GM12892 (cell line): ENCODE results near the gene ACAP1.

Source experiments
- DNase-seq: peaks from one replicate; pipeline ENCODE4 v3.0.0; 2011; ENCODE audit not compliant: insufficient read length
- FAIRE-seq: peaks from 2 replicates; lab custom pipeline; 2011; peaks lifted over from hg19 to GRCh38; lab: Jason Lieb, UNC
- POLR2A ChIP-seq: IDR thresholded peaks from 2 replicates; pipeline ENCODE4 v1.6.1; 2011; ENCODE audit warnings: low read depth, low read length, control low read depth
- POLR2AphosphoS5 ChIP-seq: IDR thresholded peaks from 2 replicates; pipeline ENCODE4 v1.6.1; 2011; ENCODE audit warnings: low read depth, low read length, control low read depth
- TAF1 ChIP-seq: IDR thresholded peaks from 2 replicates; pipeline ENCODE4 v1.6.1; 2011; ENCODE audit warnings: low read depth, mild to moderate bottlenecking, control low read depth, low read length, borderline replicate concordance

Gene ACAP1

GRCh38 chr17:7313088-7313889, 23.0 kb upstream of the ACAP1 start:
- DNase-seq, result peak; percentile 19
- TF ChIP-seq TAF1 (no peak), POLR2AphosphoS5 (peak; percentile 94), POLR2A (peak; percentile 78)
- FAIRE-seq, result no peak

DNA sequence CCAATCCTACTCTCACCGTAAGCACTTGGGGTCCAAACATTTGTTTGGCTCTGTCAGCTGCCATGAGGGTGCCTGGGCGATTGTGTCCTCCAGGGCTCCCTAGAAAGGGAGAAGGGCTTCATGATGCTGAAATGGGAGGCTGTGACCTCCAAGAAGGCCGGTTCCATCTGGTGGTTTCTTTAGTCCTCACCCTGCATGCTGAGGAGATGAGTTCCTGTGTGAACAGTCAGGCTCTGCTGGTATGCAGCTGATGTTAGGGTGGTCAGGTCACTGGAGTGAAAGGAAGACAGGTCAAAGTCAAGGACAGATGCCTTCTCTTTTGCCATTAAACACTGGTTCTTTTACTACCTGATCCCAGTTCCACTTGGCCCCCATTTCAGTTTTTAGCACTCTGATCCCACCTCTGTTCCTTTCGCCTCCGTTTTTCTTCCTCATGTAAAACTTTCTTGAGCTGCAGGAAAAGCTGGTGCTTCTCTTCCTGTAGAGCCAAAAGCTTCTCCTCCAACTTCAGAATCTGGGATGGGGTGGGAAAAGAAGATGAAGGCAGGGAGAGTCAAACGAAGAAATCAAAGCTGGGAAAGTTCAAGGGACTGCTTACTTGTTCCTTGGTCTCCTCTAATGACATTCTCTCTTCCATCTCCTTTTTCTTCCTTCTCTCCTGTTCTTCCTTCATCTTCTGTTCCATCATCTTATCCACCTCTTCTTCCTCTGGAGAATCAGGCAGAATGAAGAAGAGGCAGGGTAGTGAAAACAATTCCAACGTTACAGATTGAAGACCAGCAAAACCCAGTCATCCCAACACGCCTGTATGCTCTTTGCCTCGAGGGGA, 22.2 kb upstream of the ACAP1 start:
- peak; percentile 6 for DNase-seq

DNA sequence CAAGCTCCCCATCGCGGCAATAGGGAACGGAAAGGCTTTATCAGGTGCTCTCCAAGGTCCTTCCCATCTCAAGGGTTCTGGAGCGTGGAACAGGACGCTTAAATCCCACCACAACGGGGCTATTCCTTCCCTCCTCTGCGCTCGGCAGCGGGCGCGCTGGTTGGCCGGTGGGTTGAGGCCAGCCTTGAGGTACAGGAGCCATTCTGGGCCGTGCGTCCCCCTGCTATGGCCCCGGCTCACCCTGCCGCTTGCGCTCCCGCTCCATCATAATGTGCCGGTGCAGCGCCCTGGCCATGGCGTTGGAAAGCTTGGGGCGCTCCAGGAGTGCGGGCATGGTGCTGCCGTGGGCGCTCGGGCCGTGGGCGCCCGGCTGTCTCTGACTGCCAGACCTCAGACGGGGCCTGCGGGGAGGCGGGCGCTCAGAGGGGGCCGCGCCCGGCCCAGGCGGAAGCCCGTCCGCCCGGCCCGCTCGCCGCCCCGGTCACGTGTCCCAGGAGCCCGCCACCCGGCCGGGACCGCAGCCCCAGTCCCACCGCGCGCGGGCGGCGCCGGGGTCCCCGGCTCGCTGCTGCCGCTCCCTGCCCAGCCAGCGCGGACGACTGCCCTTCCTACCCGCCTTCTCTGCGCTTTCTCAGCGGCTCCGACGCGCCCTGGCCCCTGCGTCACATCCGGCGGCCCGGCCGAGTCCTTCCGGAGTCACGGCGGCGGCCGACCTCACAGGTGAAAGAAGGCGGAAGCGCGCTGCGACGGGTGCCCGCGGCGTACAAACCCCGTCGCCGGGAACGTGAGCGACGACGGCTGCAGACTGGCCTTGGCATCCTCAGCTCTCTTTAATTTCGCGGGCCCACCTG, 21.4 kb upstream of the ACAP1 start, which contains the start of gene GPS2:
Gene GPS2, minus strand, starts transcription at position 642 of the 851 bp plus-strand sequence. Its CDS starts 308 bp downstream, at position 334.
- FAIRE-seq (peak; percentile 99), DNase-seq (peak; percentile 99)
- TF ChIP-seq POLR2AphosphoS5 (peak; percentile 60), TAF1 (peak; percentile 52; the same call in 1 of the 2 replicates), POLR2A (peak; percentile 81; the same call in 1 of the 2 replicates)

More for the DNA sequence above, 22.2 kb upstream of the ACAP1 start:
- FAIRE-seq, result peak; percentile 17
- TF ChIP-seq POLR2A, result peak; percentile 65
- TF ChIP-seq TAF1, result no peak
- peak; percentile 11; the same call in 1 of the 2 replicates for TF ChIP-seq POLR2AphosphoS5

DNA sequence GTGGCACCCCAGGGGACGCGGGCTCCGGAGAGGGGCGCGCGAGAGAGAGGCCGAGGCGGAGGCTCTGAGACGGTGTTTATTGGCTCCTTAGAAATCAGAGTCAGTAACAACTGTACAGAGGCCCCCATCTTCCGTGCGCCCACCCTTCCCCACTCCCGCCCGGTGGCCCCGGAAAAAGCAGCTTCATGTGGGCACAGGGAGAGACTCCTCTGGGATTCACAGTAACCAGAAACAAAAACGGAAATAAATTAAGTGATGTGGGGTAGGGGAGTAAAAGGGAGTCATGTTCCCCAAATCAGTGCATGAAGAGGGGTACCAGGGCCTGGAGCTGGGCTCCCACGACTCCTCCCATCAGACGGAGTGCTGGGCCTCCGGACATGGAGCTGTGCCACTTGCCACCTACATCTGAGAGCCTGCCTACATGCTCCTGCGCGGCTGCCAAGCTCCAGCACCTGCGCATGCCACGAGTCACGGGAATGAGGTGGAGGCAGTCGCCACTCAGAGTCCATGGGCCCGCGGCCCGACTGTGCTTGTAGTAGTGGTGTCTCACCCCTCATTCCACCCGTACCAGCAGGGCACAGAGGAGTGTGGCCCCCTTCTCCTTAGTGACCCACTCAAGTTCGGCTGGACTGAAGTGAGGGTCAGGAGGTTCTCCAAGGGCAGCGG, 20.6 kb upstream of the ACAP1 start:
- DNase-seq (no peak), FAIRE-seq (no peak)
- no peak for TF ChIP-seq POLR2AphosphoS5
- TF ChIP-seq POLR2A, result no peak
- no peak for TF ChIP-seq TAF1

- no peak for TF ChIP-seq POLR2AphosphoS5
- no peak for TF ChIP-seq TAF1
- TF ChIP-seq POLR2A, result no peak
- no peak for FAIRE-seq
- no peak for DNase-seq
Measured at GRCh38 chr17:7317161-7317803, 19.0 kb upstream of the ACAP1 start.

DNA sequence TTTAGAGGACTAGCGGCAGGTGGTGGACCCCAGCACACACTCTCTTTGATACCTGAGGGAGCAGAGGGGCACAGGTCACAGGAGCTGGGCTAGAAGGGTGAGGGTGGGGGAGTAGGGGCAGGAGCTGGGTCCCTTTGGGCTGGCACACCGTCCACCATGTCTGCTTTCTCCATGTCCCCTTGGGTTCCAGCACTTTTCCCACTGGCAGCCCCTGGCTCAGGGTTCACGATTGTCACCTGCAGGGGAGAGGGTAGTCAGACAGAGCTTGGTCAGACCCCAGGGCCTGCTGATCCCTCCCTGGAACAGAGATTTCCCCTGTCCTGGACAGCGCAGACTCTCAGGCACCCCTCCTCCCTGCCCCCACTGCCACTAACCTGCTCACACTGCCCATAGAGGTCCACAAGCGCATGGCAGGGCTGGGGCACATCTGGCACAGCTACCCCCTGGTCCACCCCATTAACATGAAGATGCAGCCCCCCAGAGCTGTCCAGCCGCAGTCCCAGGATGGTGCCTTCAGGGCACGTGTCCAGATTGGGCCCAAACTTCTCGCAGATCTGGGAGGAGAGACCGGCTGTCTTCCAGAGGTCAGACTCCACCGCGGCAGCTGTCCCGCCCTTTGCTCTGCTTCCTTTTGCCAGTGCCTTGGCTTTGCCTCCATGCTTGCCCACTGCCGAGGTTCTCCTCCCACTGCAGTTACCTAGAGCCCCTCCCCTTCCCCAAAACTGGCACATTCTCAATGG, 18.0 kb upstream of the ACAP1 start:
- TF ChIP-seq TAF1 (no peak), POLR2A (no peak), POLR2AphosphoS5 (no peak)
- DNase-seq (no peak), FAIRE-seq (no peak)

DNA sequence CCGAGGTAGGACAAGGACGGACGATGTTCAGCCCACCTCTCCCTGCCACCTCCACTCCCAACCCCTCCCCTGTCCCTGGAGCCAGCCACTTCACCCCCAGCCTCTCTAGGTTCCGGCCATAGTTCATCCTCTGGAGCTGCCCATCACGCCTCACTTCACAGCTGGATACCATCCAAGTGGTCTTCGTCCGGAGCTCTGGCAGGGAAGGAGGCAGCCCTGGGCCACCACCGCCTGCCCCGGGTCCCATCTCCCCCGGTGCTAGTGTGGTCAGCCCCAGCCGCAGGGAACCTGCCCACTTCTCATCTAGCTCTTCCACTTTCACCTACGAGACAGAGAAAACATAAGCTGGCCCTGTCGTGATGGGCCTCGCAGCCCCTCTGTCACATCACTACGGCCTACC, 14.9 kb upstream of the ACAP1 start:
- FAIRE-seq (no peak), DNase-seq (no peak)
- TF ChIP-seq POLR2AphosphoS5, result no peak
- TF ChIP-seq POLR2A, result no peak

- peak; percentile 17 for DNase-seq
Measured at GRCh38 chr17:7322520-7323194, 13.7 kb upstream of the ACAP1 start.

DNA sequence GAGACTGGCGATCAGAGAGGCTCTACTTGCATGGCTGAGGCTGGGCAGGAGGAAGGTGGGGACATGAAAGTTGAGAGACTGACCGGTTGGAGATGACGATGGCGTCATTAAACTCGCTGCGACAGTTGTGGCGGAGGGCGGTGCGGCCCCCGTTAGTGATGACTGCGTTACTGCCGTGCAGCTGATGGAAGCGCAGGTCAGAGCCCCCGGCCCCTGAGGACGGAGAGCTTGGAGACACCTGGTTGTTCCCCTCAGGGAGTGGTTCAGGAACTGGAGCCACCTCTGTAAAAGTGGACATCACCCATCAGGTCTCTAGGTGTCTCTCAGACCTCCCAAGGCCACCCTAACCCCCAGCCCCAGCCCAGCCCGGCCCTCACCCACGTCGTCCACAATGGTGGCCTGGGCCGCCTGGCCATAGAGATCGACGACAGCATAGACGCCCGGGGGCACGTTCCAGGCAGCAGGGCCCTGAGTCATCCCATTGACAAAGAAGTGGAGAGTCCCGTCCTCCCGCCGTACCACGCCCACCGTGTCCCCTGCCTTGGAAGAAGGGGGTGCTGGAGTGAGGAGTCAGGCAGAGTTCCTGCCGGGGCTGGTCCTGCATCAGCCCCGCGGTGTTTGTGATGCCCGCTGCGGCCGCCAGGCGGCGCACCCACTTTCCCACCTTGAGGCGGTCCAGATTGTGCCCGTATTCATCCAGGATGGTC, 12.4 kb upstream of the ACAP1 start:
- no peak for TF ChIP-seq POLR2AphosphoS5
- no peak for TF ChIP-seq POLR2A
- no peak for TF ChIP-seq TAF1
- FAIRE-seq (peak; percentile 92), DNase-seq (peak; percentile 84)

More at GRCh38 chr17:7322520-7323194, 13.7 kb upstream of the ACAP1 start:
- TF ChIP-seq POLR2A, result no peak
- no peak for TF ChIP-seq POLR2AphosphoS5
- no peak for TF ChIP-seq TAF1
- no peak for FAIRE-seq
